Fibroblast of gingiva (primary cell): Measurements from ENCODE around the gene CCDC158.
"Not testable (repeated sequence)": the region's sequence is repeated elsewhere in the genome, so short reads cannot be mapped to it uniquely, and the experiment has no call there.

Experiments
- DNase-seq: peaks from one replicate; pipeline ENCODE4 v3.0.0-alpha.2; 2011; ENCODE audit warnings: low read depth

The CCDC158 gene

DNA sequence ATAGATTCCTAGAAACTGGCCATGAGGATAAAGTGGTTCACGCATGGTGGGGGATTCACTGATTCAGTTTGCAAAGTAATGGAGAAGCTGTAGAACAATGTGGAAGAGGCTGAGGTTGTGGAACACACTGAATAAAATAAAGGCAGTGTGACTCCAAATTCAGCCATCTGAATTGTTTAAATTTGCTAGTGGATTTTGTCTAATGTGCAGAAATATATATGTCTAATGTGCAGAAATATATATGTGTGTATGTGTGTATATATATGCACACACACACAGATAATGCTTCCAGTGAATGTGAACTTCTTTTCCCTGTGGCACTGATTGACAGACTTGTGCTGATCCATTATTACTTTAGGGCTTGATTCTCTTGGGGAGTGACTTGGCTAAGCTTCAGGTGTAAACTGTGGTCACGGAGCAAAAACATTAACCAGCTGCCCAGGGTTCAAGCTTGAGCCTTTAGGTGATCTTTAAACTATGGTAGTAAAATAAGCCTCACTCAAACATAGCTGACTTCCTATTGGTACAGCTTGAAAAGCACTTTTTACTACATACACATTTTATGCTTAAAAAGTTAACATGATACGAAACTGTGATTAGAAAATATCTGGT lies 110.9 kb downstream of the CCDC158 start:
- DNase-seq, result no peak

DNA sequence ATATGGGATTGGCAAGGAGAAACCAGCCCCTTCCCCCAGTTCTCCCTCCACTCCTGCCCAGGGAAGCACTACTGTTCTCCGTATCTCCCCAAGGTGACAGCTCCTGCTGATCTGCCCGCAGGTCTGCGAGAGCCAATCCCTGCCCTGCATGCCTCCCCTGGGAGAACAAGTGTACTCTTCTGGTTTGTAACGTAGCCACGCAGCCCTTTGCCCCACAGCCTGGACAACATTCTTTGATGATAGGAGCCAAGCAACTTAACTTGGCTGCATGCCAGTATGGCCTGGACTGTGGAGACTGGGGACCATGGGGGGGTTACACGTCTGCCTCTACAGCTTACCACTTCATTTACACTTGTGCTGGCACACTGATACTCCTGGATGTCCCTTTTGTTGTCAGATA lies 112.4 kb downstream of the CCDC158 start:
- no peak for DNase-seq

DNA sequence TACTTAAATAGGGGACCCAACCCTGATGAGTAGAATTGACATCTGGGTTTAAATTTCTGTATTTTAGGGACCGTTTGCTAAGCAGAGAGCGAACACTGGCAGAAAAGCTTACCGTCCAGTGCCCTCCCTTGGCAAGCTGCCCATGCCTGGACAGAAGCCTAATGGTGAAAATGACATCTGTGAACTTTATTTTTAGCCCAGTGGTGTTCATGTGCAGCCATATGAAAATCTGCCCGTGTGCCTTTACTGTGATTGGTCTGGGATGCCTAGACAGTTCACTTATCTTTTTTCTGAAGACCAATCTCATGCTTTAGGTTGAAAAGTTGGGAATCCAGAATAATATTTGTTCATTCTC lies 113.3 kb downstream of the CCDC158 start:
- DNase-seq, result no peak

DNA sequence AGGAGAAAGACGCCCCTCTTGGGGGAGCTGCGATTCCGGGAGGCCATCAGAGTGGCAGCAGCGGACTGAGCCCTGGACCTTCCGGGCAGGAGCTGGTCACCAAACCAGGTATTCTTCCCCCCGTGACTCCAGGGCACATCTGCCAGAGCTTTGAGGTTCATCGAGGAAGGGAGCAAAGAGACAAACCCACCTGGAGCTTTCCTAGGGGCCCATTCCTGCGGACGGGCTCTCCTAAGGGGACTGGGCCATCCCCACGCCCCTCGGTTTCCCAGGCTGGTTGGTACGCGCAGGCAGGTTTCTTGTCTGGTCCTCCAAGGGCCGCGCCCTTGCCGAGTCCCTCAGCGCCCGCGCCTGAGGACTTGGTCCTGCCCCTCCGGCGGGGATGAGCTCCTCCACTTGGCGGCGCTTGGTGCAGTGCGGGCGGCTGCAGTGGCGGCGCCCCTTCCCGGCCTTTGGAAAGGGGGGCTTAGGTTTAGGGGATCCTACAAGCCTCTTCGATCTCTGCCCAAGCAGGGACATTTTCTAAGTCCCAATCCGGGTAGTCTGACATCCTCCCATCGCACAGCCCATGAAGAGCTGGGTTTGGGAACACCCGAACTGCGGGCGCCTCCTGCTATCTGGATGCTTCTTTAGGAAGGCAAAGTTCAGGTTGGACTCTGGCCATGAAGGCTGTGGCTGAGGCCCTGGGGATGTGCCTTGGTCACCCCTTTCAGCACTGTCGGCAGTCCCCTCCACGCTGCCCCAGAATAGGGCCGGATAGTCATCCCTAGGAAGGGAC lies 113.9 kb downstream of the CCDC158 start:
- DNase-seq, result peak; percentile 58

DNA sequence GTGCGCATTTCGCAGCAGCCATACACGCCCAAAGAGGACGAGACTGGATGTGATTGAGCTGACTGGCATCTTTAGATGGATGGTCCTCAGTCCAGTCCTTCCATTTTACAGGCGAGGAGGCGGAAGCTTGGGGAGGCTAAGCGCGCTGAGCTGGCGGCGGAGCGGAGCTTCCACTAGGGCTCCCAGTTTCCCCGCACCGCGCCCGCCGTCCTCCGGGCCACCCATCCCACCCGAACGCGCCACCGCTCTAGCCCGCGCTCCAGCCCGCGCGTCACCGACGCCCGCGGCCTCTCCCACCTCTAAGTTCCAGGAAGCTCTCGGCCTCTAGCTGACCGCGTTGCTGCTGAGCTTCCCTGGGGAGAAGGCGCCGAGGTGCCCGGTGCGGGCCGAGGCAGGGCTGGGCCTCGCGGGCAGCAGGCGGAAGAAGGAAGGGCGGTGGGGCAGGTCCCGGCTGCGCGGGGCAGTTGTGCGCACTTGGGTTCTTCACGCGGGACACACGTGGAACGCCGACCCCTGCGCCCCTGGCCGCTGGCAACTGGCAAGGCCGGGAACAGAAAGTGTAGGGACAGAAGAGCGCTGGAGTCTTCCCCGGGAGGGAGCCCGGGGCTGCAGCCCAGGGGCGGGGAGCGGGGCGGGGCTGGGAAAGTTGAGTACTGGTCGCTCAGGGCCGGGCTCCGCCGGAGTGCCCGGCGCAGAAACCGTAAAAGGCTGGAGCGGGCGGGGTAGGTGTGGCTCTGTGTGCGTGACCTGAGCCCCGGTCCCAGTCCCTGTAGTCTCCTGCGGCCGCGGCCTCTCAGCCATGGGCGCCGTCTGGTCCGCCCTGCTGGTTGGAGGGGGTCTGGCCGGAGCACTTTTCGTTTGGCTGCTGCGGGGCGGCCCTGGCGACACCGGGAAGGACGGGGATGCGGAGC lies 114.7 kb downstream of the CCDC158 start, which contains the start of gene STBD1:
Gene STBD1, plus strand, starts transcription at position 763 of the 911 bp plus-strand sequence. Its CDS starts 37 bp downstream, at position 800.
- peak; percentile 67 for DNase-seq

DNA sequence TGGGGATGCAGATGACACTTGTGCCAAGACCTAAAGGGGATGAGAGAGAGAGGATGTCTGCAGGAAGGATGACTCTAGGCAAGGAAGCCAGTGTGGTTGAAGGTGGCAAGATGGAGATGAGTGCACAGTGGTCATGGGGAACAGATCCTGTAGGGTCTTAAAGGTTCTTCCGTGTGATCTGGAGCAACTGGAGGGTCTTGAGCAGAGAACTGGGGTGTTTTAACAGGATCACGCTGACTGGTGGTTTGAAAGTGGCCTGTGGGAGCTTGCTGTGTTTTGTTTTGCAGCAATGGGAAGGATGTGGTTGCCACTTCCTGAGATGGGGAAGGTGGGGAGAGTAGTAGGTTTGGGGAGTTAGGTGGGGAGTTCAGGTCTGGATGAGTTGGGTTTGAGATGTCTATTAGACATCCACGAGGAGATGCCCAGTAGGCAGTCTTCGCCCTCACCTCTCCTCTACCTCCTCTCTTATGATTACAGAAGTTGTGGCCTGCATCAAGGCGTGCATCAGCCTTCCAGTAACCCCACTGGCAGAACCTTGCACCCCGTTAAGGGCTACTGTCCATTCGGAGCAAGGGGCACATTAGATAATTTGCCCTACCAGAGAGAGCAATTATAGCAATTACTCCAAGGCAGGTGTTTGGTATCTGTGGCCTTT lies 115.8 kb downstream of the CCDC158 start:
- DNase-seq, result no peak

DNA sequence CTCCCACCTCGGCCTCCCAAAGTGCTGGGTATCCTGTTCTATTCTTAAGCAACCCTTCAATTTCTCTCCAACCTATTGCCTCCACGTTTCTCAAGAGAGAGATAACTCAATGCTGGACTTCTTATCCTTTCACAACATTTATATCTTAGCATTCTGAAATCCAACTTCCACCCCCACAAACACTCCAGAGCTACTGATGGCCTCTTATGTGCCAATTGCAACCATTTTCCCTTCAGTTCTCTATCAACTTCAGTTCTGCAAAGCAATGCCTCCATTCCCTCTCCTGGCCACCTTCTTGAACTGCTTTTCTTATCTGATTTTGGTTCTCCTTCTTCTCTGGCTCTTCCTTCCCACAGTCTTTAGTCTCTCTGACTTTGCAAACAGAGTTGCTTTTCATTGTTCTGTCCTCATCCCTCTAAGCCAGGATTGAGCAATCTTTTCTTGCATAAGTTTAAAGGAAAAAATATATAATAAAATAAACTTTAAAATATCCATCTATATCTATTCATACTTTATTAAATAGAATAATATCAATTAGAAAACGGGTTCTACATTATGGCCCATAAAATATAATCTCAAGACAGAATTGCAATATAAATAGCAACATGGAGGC lies 118.0 kb downstream of the CCDC158 start:
- DNase-seq, result no peak

DNA sequence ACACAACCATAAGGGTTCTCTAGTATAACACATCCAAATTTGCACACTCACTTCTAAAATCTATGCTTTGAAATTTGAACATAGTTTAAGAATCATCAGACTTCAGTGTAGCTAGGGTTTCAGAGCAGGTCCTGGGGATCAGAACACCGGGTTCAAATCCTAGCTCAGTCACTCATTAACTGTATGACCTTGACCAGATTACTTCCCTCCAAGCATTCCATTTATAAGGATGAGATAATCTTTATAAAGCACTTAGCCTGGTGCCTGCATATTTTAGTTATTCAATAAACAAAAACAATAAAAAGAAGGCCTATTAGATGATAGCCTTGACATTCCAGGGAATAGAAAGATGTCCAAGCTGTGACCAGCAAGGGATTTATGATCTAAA lies 119.2 kb downstream of the CCDC158 start:
- no peak for DNase-seq

DNA sequence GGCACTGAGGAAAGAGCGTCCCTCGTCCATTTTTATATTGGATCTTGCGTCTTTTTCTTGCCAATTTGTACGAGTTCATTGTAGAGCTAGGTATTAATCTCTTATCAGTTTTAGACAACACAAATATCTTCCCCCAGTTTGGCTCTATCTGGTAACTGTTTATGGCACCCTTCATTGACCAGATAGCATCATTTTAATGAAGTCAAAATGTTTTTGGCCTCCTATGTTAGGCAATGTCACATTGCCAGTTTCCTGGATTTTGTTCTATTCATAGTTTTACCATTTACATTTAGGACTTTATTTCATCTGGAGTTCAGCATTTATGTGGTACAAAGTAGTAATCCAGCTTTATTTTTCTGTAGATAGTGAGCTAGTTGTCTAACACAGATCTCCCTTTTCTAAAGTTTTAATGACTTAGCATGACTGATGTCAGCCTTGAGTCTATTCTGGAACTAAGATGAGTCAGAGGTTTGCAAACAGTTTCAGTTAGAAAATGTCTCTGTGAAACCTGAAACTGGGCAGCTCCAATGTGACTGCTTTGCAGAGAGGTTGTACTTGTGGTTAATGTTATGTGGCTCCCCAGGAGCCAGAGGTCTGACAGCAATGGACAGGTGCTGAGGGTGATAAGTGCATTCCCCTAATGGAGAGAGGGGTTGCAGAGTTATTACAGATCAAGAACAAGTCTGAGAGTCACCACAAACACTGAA lies 119.7 kb downstream of the CCDC158 start:
- peak; percentile 69 for DNase-seq

DNA sequence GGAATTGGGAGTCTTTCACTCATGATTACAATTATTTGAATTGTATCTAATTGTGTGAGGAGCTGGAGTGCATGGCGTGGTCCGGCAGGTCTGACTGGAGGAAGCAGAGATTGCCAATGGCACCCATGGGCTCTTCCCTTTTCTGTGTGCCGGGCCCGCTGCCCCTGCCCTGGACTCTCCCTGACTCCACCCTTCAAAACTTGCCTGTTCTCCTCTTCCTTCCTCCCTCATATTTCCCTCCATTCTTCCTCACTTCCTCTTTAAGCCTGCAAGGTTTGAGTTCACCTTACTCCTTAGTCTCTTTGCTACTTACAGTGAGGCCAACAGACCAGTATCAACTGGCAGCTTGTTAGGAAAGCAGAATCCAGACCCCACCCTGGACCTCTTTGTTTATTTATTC lies 120.9 kb downstream of the CCDC158 start:
- DNase-seq, result no peak

DNA sequence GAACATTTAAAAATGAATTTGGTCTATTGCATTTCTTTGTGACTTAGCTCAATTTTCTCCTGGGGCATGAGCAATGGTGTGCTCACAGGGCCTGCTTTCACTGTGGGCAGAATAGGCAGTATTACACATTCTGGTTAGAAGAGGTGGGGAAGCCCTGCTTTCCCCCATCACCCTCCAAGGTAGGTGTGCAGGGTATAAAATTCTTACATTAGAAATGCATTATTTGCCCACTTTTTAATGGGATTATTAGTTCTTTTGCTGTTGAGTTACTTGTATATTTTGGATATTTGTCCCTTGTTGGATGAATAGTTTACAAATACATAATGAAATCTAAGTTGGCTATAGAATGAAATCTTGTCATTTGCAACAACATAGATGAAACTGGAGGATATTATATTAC lies 122.7 kb downstream of the CCDC158 start:
- no peak for DNase-seq

DNA sequence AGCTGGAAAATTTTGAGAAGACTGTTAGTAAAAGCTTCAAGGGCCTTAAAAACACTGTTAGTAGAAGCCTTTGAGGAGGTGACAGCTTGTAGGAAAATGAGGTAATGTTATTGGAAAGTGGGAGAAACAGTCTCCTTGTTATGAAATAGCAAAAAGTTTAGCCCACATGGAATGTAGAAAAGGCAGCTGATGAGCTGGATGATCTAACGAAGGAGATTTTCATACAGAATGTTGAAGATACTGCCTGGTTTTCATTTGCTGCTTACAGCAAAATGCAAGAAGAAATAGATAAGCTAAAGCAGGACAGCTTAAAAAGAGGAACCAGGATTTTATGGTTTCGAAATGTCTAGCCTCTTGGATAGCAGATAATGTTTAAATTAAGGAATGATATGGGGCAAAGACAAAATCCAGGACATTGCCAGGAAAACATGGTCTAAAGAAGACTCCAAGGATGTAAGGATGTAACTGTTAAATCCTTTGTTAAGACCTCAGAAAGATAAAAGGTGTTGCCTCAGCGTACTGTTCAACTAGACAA lies 124.6 kb downstream of the CCDC158 start:
- no peak for DNase-seq

DNA sequence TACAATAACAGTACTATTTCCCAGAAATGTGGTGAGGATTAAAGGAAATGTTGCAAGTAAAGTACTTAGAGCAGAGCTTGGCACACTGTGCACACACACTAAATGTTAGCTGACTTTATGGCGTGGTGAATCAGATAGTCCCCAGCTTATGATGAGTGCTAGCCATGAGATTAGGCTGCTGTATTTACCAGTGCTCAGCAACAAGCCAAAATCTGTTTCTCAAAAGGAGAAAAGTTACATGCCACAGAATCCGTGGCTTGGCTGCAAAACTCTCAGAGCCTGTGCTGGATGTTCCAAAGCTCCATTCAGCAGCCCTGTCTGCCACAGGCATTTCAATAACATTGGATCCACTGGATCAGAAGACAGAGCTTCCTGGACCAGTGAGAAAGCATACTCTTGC lies 127.2 kb downstream of the CCDC158 start:
- DNase-seq, result peak; percentile 49

DNA sequence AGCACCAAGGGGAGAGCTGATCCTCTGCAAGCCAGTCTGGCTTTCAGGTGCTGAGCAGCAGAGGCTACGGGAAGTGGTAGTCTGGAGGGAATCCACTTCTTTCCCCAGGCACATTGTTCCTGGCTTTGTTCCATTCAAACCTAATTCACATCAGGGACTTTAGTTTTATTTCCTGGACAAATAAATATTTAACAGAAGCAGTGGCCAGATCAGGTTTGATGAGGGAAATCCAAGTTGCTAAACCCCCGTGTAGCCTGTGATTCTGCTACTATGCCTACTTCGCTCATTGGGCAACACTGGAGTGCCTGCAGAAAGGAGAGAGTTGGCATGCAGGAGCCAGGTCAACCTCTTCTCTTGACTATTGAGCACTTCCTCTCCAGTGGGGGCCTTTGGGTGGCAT lies 128.2 kb downstream of the CCDC158 start:
- no peak for DNase-seq

DNA sequence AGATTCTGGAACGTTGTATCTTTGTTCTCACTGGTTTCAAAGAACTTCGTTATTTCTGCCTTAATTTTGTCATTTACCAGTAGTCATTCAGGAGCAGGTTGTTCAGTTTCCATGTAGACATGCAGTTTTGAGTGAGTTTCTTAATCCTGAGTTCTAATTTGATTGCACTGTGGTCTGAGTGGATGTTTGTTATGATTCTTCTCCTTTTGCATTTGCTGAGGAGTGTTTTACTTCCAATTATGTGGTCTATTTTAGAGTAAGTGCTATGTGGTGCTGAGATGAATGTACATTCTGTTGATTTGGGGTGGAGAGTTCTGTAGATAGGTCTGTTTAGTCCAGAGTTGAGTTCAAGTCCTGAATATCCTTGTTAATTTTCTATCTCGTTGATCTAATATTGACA lies 133.1 kb downstream of the CCDC158 start:
- not testable (repeated sequence) for DNase-seq

DNA sequence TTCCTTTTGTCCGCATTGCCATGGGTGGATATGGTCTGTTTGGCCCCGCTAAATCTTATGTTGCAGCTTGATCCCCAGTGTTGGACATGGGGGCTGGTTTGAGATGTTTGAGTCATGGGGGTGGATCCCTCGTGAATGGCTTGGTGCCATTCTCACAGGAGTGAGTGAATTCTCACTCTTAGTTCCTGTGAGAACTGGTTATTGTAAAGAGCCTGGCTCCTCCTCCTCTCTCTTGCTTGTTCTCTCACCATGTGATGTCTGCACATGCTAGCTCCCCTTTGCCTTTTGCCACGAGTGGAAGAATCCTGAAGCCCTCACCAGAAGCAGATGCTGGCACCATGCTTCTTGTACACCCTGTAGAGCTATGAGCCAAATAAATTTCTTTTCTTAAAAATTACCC lies 137.0 kb downstream of the CCDC158 start:
- DNase-seq, result no peak

DNA sequence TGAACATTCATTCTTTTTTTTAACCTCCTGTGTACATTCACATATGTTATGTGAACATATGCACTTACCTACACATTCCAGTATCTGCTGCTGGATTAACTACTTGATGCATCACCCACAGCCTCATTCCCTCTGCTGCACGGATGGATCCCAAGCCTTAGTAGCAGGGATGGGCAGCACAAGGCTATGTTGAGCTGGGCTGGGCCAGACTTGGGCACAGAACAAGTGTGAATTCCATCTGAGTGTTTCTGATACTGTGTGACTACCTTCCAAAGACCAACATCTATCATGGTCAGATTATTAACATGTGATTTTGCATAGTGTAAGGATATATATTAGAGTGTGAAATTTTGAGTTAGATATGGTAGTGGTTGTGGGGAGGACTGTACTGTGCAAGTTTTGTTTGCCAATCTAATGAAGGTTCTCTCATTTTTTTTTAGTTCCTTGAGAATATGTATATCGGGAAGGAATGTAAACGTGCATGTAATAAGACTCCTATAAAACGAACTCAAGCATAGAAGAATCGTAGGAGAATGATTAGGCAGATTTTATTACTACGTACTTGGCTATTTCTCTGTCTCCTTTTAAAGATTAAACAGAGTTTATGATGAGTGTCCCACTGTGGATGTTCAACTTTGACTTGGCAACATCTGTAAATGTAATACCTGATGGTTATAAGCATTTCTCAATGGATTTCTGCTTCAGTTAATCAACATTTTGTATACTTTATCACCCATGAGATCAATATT lies 137.8 kb downstream of the CCDC158 start:
- DNase-seq, result no peak

DNA sequence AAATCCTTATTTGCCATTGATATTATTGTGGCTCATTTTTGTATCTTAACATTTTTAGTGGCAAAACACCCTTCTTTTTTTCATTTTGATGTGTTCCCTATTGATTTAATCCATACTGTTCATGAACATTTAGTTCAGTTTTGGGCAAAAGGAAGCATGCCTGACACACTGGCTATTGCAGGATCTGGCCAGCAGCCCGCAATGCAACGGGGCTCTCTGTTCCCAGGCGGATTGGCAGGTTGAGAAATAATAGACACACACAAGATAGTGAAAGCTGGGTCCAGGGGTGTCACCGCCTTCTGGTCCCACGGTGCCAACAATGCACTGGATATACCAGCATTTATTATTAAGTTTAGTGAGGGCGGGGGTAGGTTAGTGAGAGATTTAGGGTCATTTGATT lies 139.3 kb downstream of the CCDC158 start:
- not testable (repeated sequence) for DNase-seq

DNA sequence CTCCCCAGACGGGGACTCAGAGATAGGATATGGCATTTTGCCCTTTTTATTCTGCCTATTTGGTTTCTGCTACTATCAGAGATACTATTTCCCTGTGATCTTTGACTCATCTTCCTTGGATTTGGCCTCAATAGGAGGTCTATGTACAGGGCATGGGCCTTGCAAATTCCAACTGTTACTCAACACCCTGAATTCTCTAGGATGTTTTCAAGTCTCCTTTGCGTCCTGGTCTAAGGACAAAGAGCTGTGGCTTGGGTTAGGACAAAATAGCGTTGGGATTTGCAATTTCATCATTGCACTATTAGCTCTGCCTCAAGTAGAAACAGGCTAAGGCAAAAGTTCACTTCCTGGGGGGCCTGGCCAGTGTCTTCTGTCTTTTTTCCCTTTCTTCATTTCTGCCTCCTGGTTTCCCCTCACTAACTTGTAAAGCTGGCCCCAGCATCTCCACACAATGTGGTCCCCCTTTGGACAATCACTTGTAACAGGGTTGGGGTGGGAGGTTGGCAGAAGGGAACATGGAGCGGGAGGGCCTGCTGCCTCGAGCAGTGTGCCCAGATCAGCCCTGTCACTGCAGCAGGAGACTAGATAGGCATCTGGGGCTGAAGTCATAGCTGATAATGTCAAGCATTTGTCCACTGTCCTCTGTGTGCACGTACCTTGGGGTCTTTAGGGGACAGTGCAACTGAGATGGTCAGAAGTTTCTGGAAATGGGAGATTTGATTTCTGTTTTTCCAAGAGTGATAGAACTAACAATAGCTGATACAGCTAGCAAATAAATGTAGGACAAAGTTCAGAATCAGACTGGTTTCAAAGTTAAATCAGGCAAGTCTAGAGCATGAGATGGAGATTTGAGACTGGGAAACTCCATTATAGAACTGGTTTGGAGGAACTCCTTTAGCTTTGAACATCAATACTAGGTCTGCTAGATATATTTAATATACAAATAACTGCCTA lies 140.2 kb downstream of the CCDC158 start:
- DNase-seq, result no peak
